Fibroblast of skin of scalp (primary cell): ENCODE data around the gene ZDHHC21. TPM values are rescaled to one million over a fixed set of nuclear protein-coding genes. Genes with fewer than 3 reads are reported as not detected.
A peak's percentile ranks its signal among the peaks of the same experiment; 100 is the strongest.

Experiments
- DNase-seq: peaks from one replicate; pipeline ENCODE4 v3.0.0-alpha.2; 2013
- polyA plus RNA-seq, 2 experiments: library from polyadenylated mRNA; unstranded; fragments of 120-200 nt; gene quantifications; one replicate each; pipeline ENCODE4 v1.2.1, GENCODE V29; 2013; ENCODE audit not compliant: insufficient read length in 2 of 2

ZDHHC21 gene, protein sequence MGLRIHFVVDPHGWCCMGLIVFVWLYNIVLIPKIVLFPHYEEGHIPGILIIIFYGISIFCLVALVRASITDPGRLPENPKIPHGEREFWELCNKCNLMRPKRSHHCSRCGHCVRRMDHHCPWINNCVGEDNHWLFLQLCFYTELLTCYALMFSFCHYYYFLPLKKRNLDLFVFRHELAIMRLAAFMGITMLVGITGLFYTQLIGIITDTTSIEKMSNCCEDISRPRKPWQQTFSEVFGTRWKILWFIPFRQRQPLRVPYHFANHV
- 5.4 TPM for polyA plus RNA-seq (2013, experiment 1 of 2; ENCODE audit: insufficient read length)
- 5.9 TPM for polyA plus RNA-seq (2013, experiment 2 of 2; ENCODE audit: insufficient read length)

DNA sequence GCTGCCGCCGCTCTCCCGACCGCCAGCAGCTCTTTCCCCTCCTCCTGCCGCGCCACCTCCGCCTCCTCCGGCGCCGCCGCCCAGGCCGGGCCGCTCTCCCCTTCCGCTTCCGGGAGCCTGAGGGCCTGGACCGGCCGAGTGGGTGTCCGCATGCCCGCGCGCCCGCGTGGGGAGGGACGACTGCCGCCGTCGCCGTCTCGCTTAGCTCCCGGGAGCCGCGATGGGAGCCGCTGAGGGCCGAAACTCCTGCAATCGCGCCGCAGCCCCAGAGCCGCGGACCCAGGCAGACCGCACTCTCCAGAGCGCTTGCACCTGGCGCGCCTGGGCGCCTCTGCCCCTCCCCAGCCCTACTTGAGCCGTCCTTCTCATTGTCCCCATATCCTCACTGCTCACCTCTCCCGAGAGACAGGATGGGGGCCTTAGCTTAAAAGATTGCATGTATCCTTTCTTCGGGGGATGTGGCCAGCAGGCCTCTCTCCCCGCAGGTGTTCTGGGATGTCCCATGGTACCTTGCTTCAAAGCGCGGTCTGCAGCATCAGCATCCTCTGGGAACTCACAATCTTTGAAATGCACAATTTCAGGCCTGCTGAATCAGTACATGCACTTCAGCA lies at the start of gene ZDHHC21:
Gene ZDHHC21 (minus strand): TSS at position 182 of the 611 bp plus-strand sequence. CDS start 19,092 bp downstream, outside the sequence.
- DNase-seq = peak; percentile 71

DNA sequence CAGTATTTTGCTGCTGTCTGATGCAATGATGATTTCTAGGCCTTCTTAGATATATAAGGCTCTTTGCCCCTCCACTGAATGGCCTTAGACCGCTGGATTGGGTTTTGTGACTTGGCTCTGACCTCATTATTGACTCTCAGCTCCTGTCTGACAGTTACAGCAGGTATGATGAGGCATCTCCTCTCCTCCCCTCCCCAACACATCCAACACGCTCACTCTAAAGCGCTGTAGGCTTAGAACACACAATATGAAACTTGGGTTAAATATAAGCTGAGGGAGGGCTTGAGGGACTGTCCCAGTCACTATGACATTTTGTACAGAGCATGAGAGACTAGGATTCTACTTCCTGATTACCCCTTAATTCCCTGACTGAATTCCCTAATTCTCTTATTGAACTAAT lies 48.1 kb upstream of the ZDHHC21 start:
- no peak for DNase-seq

DNA sequence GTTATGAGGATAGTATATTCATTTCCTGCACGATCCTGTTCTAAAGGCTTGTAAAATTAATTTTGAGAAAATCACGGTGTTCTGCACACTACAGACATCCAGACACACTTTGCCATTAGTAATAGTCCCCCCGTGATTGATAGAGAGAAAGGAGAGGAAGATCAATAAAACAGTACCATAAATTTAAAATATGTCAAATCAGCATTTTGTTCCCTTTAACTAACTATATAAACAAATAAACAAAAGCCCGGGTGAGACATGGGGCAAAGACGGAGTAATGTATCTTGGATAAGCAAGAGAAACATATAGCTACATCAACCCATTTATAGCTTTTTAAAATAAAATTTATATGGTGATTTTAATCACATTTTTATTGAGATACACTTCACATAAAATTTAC lies 39.9 kb upstream of the ZDHHC21 start:
- no peak for DNase-seq

DNA sequence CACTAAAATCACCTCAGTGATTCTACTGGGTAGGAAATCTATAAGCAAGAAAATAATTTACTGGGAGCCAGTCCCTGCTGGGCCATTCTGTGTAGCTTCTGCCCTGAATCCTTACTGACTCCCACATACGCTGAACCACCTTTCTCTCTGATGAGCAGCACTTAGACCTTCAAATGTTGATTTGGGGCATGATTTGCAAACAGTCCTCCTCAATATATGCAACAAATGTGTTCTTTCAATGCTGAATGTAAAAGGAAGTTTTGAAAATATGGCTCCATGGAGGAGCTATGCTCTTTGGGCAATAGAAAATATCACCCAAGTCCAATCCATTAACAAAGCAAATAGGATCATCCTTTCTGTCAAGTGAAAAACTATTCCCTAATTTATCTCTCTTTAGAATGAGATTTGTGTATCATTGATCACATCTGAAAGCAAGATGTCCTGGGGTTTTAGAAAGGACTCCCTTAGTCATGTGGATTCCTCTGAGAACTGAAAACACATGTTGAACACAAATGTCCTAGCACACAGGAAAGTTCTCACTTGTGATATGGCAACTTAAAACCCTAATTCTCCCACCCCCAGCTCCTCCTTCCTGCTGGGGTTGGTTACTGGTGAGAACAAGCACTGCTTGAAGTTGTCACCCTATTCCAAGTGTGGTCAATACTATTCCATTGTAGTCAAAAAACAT lies 38.2 kb upstream of the ZDHHC21 start:
- no peak for DNase-seq

DNA sequence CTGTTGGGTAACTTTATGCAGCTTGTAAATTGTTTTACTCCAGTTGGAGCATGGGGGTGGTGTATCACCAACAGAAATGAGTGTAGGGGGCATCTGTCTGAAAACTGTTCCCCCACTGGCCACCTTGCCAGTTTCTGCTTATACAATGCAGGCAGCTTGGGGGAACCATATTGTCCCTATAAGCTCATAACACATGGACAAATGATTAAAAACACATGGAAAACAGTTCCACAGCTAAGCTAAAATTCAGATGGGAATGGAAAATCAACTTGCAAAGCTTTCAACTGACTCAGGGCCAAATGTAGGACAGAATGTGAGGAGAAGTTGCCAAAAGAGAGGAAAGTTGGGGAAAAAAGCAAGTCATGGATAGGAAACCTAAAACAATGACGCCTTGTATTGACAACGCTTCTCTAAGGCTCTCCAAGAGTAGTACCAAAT lies 37.2 kb upstream of the ZDHHC21 start:
- DNase-seq = peak; percentile 8

DNA sequence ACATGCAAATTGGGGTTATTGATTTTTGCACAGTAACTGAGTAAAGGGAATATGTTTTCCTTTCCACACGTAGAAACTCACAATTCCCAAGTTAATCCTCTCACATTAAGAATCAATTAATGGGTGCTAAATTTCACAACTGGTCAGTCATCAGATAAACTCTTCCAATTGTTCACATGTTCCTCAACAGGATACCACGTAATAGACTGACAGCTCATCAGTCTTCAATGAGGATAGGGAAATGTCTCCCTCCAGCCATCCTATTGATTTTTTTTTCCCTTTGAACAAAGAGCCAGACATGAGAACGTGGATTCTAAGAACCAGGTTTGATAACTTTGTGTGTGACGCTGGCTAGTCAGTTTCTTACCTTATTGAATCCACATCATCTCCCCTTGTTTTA lies 30.1 kb upstream of the ZDHHC21 start:
- DNase-seq = no peak

DNA sequence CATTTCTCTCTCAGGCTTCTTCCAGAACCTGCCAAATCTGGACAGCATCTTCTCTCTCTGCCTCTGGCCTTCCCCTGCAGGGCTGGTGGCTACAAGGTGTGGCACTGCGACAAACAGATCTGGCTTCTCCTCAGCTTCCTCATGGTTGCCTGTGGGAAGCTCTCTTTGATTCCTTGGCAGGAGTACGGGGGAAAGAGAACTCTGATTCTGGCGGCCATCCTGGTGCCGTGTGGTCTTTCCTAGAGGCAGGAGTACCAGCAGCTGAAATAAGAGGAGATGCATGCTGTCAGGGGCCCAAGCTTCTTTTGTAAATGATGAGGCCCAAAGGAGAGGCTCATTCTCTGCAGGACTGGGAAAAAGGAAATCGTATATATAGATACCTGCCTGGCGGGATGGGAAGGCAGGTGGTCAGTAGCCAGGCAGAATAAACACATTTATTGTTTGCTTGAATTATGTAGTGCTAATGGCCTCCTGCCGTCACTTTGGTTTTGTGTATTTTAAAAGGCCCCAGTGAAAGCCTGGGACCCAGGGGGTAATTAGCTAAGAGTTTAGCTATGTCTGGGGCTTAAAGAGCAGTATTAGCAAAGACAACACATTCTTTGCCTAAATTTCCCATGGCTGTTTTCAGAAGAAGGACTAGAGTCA lies 29.3 kb upstream of the ZDHHC21 start, which contains the start of gene CER1:
Gene CER1 (minus strand): TSS at position 343 of the 645 bp plus-strand sequence. CDS start 61 bp downstream, at position 282.
- peak; percentile 40 for DNase-seq

DNA sequence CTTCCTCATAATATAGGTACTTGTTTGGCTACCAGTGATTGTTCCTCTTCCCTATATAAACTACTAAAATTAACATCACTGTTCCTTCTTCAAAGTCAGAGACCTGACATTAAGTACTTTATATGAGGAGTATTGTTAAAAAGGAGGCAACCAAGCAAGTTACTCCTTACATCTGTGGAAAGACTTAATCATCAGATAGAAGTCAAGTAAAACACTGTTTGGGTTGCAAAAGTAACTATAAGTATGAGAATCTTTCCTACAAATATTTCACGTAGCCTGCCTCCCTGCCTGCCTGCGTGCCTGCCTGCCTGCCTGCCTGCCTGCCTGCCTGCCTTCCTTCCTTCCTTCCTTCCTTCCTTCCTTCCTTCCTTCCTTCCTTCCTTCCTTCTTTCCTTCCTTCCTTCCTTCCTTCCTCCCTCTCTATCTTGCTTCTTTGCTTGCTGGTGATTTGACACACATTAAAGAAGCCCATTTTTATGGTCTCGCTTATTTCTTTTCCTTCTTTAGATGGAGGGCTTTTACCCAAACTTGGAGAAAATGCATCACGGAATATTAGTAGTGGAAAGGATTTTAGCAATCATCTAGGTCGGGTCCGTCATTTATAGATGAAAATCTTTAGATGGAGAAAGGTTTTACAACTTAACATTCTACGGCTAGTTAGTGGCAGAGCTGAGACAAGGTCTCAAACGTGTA lies 26.1 kb upstream of the ZDHHC21 start:
- no peak for DNase-seq

DNA sequence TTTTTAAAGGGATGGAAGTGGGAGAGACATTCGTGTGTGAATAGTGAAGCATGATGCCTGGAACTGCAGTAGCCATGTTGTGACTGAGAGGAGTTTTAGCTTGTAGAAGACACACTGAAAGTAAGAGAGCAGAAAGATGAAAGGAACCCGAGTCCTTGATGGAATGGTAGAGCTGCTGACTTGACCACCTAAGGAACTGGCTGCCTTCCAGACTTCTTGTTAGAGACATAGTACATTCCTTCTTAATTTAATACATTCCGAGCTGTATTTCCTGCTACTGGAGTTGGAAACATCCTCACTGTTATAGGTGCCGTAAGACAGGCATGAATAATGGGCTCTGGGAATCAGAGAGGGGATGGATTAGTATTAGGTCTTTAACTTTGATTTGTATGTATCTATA lies 21.9 kb upstream of the ZDHHC21 start:
- DNase-seq = peak; percentile 40

DNA sequence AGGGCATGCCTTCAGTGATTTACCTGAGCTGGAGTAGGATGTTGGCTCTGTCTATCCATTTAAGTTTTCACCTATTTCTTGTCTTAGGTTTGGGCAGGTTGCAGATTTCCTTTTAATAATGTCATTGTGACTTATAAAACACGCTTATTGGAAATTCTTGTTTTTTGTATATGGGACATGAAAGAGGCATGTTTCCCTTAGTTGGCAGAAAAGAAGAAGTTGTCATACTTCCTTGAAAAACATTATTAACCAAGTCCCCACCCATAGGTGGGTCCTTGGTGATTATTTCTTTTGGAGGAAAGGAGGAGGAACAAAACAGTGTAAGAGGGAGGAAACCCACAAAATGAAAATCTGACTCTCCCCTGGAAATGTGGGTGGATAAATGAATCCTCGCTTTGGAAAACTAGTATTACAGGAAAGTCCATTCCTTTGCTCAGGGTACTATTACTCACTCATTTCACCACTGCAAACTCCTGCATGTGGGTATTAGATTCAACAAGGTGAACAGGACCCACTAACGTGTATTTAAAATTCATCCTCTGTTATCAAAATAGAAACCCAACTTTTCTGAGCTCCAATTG lies 20.0 kb upstream of the ZDHHC21 start:
- DNase-seq = no peak

DNA sequence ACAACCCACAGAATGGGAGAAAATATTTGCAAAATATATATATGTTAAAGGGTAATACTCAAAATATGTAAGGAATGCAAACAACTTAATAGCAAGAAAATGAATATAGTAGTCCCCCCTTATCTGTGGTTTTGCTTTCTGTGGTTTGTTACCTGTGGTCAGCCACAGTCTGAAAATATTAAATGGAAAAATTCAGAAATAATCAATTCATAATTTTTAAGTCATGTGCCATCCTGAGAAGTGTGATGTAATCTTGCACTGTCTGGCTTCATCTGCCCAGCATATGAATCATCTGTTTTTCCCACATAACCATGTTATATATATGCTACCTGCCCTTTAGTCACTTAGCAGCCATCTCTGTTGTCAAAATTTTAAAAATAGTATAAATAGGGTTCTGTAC lies 17.6 kb upstream of the ZDHHC21 start:
- peak; percentile 88 for DNase-seq

DNA sequence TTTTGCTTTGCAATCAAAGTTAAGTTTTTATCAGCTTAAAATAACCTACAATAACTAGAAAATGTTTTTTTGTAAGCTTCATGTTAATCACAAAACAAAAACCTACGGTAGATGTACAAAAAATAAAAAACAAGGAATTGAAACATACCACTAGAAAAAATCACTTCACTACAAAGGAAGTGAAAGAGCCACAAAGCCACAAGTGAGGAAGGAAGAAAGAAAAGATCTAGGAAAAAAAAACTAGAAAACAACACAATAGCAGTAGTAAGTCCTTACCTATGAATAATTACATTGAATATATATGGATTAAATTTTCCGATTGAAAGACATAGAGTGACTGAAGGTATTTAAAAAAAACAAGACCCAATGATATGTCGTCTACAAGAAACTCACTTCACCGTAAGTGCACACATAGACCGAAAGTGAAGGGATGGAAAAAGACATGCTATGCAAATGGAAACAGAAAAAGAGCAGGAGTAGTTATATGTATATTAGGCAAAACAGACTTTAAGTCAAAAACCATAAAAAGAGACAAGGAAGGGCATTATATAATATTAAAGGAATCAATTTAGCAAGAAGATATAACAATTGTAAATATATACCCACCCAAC lies 13.4 kb upstream of the ZDHHC21 start:
- DNase-seq = no peak

DNA sequence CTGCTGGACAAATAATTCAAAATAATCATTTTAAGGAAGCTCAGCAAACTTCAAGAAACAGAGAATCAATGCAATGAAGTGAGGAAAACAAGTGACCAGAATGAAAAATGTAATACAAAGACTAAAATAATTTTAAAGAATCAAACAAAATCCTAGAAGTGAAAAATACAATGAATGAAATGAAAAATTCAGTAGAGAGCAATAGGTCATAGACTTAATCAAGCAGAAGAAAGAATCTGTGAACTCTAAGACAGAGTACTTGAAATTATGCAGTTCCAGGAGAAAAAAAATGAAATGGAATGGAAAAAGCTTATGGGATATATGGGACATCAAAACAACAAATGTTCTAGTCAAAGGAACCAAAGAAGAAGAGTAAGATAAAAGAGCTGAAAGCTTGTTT lies 11.8 kb upstream of the ZDHHC21 start:
- DNase-seq = no peak

DNA sequence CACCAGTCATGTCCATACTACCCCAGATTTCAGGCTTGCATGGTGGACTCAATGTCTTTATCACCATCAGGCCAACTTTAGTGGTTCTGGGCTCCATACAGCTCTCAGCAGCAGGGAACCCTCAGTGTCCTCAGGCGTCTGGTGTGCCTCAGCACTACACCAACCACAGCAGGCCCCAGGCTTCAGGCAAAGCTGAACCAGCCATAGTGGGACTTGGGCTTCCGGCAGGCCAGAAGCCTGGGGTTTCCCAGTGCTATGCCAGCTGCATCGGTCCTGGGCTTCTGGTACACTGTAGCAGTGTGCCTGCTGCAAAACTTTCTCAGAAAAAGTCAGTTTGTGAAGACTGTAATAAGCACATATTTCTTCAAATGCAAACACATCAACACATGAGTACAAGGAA lies 11.0 kb upstream of the ZDHHC21 start:
- DNase-seq = no peak

DNA sequence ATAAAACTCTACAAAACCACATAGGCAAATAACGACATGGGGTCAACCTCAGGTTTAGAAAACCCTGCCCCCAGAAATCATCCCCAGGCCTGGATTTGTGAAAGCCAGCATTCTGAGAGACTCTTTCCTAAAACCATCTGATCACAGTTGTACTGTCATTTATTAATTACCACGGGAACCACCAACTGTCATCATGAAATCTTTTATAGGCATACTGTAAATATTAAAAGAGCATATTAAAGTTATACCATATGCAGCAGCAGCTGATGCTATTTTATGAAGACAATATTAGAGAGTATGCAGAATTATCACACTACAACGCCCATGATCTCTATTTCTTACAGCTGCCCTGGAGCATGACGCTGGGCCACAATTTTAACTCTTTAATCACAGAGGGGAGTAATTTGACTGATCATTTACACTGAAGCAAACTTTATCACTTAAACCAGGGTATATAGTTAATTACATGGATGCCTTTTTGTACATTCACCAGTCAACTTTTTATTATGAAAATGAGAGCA lies 9.0 kb upstream of the ZDHHC21 start:
- no peak for DNase-seq

DNA sequence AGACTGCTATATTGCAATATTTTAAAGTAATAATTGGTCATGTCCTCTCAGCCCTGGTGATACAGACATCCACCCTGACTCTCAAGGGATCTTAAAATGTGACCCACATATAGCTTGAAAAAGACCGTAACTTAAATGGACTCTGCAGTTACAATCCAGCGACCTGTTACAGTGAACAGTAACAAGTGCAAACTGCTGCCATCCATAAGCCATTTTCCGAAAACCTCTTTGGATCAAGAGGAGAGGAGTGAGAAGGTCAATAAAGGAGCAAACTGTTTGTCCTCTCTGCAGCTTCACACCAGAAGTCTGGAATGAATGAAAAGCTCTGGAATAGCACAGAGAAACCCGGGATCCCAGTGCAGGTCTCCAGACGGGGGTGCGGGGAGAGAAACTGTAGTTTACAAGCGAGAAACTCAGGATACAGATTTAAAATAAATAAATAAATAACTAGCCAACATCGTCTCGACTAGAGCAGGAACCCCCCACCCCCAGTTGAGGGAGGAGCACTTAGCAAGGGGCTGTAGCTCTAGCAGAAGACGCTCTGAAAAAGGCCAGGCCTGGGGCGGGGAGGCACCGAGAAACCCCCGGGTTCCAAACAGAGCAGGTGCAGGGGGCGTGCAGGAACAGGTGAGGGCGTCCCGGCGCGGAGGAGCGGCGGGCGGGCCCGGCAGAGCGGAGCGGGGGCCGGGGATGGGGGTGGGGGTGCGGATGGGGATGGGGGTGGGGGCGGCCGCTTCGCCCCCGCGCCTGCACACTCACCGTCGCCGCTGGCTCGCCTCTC lies 572 bp downstream of the ZDHHC21 start:
- peak; percentile 15 for DNase-seq

DNA sequence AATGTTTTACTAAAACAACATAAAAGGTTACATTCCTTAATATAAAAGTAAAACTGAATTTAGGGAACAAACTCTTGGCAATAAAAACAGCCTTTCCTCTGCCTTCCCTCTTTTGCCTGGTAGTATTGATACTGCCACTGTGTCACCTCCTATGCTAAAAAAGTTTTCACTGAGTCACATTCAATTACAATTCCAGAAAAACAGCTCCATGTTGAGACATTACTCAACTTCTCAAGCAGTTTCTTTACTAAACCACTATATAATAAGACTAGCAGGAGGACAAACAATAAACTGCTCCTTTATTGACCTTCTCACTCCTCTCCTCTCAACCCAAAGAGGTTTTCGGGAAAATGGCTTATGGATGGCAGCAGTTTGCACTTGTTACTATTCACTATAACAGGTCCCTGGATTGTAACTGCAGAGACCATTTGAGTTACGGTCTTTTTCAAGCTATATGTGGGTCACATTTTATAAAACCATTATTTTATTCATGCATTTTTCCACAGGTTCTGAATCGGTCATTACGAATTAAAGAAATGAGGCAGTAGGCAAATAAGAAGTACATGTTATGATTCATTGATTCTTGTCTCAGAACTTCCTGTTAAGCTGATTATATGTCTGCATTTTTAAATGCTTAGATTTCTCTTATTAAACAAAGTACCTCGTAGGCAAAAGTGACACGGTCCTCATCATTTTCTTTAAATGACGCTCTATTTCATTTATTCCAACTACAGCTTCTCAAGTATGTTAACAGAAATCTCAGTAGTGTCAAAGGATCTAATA lies 2.1 kb downstream of the ZDHHC21 start:
- DNase-seq = no peak

DNA sequence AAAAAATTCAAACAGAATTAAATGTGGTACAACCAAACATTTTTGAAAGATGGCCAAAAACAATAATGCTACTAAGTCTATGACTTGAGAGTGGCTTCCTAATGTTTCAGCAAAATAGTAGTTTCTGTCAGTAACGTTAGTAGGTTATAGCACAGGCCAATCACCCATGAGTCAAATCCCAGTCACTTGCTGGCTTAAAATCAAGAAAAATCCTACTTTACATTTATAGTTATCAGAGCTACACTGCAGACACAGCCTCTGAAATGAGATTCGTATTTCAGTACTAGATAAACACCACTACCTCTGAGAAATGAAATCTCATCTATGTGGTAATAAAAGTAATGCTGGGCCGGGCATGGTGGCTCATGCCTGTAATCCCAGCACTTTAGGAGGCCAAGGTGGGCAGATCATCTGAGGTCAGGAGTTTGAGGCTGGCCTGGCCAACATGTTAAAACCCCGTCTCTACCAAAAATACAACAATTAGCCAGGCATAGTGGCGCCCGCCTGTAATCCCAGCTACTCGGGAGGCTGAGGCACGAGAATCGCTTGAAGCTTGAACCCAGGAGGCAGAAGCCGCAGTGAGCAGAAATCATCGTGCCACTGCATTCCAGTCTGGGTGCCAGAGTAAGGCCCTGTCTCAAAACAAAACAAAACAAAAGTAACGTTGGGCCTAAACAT lies 6.1 kb downstream of the ZDHHC21 start:
- peak; percentile 84 for DNase-seq

DNA sequence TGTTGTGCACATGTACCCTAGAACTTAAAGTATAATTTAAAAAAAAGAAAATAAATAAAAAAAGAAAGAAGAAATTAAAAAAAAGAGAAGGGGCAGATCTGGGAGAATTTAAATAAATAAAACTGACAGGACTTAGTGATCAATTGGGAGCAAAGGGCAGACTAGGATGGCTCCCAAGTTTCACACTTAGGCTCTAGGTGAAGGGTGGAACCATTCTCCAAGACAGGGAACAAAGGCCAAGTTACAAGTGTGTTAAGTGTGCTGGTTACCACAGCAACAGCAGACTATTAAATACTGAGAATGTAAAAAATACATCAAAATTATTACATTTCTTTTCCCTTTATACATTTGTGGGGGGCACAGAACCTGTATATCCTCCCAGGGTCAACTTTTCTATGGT lies 7.1 kb downstream of the ZDHHC21 start:
- DNase-seq = no peak
